ENCODE results near the gene EPB41L1.

GRCh38 chr20:36249450-36249849 lies 94.9 kb downstream of the EPB41L1 start:
- TF ChIP-seq GABPA (IDR thresholded peaks at IDR 0.05; ENCODE audit: low read depth) = no peak
- no peak for TF ChIP-seq POLR2AphosphoS5 (IDR thresholded peaks at IDR 0.05; ENCODE audit: low read depth)
- TF ChIP-seq, protein P1, sequence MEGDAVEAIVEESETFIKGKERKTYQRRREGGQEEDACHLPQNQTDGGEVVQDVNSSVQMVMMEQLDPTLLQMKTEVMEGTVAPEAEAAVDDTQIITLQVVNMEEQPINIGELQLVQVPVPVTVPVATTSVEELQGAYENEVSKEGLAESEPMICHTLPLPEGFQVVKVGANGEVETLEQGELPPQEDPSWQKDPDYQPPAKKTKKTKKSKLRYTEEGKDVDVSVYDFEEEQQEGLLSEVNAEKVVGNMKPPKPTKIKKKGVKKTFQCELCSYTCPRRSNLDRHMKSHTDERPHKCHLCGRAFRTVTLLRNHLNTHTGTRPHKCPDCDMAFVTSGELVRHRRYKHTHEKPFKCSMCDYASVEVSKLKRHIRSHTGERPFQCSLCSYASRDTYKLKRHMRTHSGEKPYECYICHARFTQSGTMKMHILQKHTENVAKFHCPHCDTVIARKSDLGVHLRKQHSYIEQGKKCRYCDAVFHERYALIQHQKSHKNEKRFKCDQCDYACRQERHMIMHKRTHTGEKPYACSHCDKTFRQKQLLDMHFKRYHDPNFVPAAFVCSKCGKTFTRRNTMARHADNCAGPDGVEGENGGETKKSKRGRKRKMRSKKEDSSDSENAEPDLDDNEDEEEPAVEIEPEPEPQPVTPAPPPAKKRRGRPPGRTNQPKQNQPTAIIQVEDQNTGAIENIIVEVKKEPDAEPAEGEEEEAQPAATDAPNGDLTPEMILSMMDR (IDR thresholded peaks at IDR 0.05; ENCODE audit: insufficient read depth, low read length) = no peak

Measured in HL-60 (cell line).